Vagina (tissue), 2 donors: ENCODE measurements around the gene CAMK1G. TPM values are rescaled to one million over a fixed set of nuclear protein-coding genes. Genes with fewer than 3 reads are reported as not detected.
A peak's percentile ranks its signal among the peaks of the same experiment; 100 is the strongest.

ENCODE experiments used
- DNase-seq, 2 donors: peaks; one replicate each; pipeline ENCODE4 v3.0.0-alpha.2; 2017; ENCODE audit errors: extremely low spot score in 2 of 2
- H3K27ac ChIP-seq: fragments of 200-600 bp; sonication (generic); one replicate; pipeline ENCODE4 v1.5.1; 2019
- H3K27me3 ChIP-seq: fragments of 200-600 bp; sonication (generic); one replicate; pipeline ENCODE4 v1.5.1; 2019
- H3K36me3 ChIP-seq, 2 donors: fragments of 200-600 bp; sonication (generic); one replicate each; pipeline ENCODE4 v1.5.1; 2017 to 2019
- H3K4me1 ChIP-seq: fragments of 200-600 bp; sonication (generic); one replicate; pipeline ENCODE4 v1.5.1; 2019
- H3K4me3 ChIP-seq, 2 donors: fragments of 200-600 bp; sonication (generic); 1 replicate in 1 of 2; 2 replicates in 1 of 2; pipeline ENCODE4 v1.5.1; 2016 to 2019
- H3K9me3 ChIP-seq: fragments of 200-600 bp; sonication (generic); one replicate; pipeline ENCODE4 v1.5.1; 2019
- POLR2A ChIP-seq, 2 donors: fragments of 450-650 bp; IDR thresholded peaks; one replicate each; pipeline ENCODE4 v1.6.1; 2017; ENCODE audit warnings: antibody characterized with exemption in 2 of 2, mild to moderate bottlenecking in 2 of 2, moderate library complexity in 2 of 2
- POLR2AphosphoS5 ChIP-seq, 2 donors: sonication (generic); formaldehyde crosslinking; IDR thresholded peaks; one replicate each; pipeline ENCODE4 v1.9.0; 2017; ENCODE audit warnings: antibody characterized with exemption in 2 of 2, mild to moderate bottlenecking in 2 of 2, low read depth in 1 of 2; ENCODE audit not compliant: insufficient read depth in 1 of 2
- intact Hi-C: fragments of 100-400 bp; cut with DNase I; formaldehyde crosslinking; loops from one replicate; pipeline ENCODE4 v1.15.1; 2023
- total RNA-seq: library from RNA; depleted of rRNA; stranded (reverse); fragments of >200 nt; gene quantifications from one replicate; pipeline ENCODE4 v1.2.3, GENCODE V29; 2016
- TF ChIP-seq, protein P1 (sequence below), 3 experiments: fragments of 450-650 bp in 2 of 3; fragments of 200-600 bp in 1 of 3; sonication (generic) in 1 of 3; IDR thresholded peaks; one replicate each; pipeline ENCODE4 v1.5.1; 2017 to 2019; ENCODE audit warnings: antibody characterized with exemption in 3 of 3, mild to moderate bottlenecking in 2 of 3, moderate library complexity in 2 of 3

The CAMK1G gene
- total RNA-seq, 1 donor from 2014 or later, result not detected

GRCh38 chr1:209600541-209600940 is 17.0 kb downstream of the CAMK1G start:
- no peak for TF ChIP-seq POLR2AphosphoS5 (IDR thresholded peaks at IDR 0.05; ENCODE audit: insufficient read depth in 1 of 2, low read depth in 1 of 2)
- H3K9me3 ChIP-seq, result no peaks in the 10 kb centered on the region

GRCh38 chr1:209601809-209602657 is 18.5 kb downstream of the CAMK1G start:
- Histone ChIP-seq H3K4me3 (no peak overlapping the region), H3K4me1 (no peaks in the 10 kb centered on the region), H3K9me3 (no peaks in the 10 kb centered on the region), H3K36me3 (no peaks in the 10 kb centered on the region), H3K27ac (no peak overlapping the region), H3K27me3 (no peaks in the 10 kb centered on the region)
- no peak for DNase-seq
- TF ChIP-seq, protein P1, sequence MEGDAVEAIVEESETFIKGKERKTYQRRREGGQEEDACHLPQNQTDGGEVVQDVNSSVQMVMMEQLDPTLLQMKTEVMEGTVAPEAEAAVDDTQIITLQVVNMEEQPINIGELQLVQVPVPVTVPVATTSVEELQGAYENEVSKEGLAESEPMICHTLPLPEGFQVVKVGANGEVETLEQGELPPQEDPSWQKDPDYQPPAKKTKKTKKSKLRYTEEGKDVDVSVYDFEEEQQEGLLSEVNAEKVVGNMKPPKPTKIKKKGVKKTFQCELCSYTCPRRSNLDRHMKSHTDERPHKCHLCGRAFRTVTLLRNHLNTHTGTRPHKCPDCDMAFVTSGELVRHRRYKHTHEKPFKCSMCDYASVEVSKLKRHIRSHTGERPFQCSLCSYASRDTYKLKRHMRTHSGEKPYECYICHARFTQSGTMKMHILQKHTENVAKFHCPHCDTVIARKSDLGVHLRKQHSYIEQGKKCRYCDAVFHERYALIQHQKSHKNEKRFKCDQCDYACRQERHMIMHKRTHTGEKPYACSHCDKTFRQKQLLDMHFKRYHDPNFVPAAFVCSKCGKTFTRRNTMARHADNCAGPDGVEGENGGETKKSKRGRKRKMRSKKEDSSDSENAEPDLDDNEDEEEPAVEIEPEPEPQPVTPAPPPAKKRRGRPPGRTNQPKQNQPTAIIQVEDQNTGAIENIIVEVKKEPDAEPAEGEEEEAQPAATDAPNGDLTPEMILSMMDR (IDR thresholded peaks at IDR 0.05), result peak in 2 of 3 experiments; percentile 26 to 38
- no peak for TF ChIP-seq POLR2AphosphoS5 (IDR thresholded peaks at IDR 0.05; ENCODE audit: insufficient read depth in 1 of 2, low read depth in 1 of 2)
- no peak for TF ChIP-seq POLR2A (IDR thresholded peaks at IDR 0.05)
- intact Hi-C loops, result no loop called here

More at GRCh38 chr1:209600541-209600940, 17.0 kb downstream of the CAMK1G start:
- Histone ChIP-seq H3K4me1 (no peaks in the 10 kb centered on the region), H3K4me3 (no peak overlapping the region), H3K36me3 (no peaks in the 10 kb centered on the region), H3K27ac (no peak overlapping the region), H3K27me3 (no peaks in the 10 kb centered on the region)
- no peak for DNase-seq
- intact Hi-C loops, result no loop called here

DNA sequence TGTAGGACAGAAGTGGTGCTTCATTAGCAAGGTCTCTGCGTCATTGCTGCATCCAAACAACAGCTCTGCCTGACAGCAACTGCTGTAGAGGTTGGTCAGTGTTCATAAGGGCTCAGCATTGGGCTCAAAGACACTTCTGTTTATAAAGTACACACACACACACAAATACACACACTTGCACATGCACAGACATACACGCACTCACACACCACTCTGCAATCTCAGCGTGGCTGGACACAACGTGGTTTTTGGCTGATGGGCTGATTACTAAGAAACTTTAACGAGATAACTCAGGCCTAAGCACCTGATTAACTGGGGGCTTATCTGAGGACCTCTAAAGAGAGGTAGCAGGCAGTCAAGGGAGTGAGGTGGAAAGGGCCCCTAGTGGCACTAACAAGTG is 20.4 kb downstream of the CAMK1G start:
- no peaks in the 10 kb centered on the region for H3K9me3 ChIP-seq

GRCh38 chr1:209607102-209607794 is 23.7 kb downstream of the CAMK1G start:
- H3K4me1 ChIP-seq, result no peaks in the 10 kb centered on the region
- no peaks in the 10 kb centered on the region for H3K27me3 ChIP-seq
- H3K4me3 ChIP-seq, result no peak overlapping the region
- DNase-seq, result no peak
- no peak overlapping the region for H3K27ac ChIP-seq
- no peaks in the 10 kb centered on the region for H3K36me3 ChIP-seq
- TF ChIP-seq POLR2A (IDR thresholded peaks at IDR 0.05) (no peak), POLR2AphosphoS5 (IDR thresholded peaks at IDR 0.05; ENCODE audit: insufficient read depth in 1 of 2, low read depth in 1 of 2) (no peak)
- TF ChIP-seq, protein P1 (IDR thresholded peaks at IDR 0.05), result no peak
- H3K9me3 ChIP-seq, result no peaks in the 10 kb centered on the region
- intact Hi-C loops, result no loop called here

More for the DNA sequence above, 20.4 kb downstream of the CAMK1G start:
- Histone ChIP-seq H3K4me1 (no peaks in the 10 kb centered on the region), H3K27me3 (no peaks in the 10 kb centered on the region), H3K36me3 (no peaks in the 10 kb centered on the region), H3K27ac (no peak overlapping the region), H3K4me3 (no peak overlapping the region)
- DNase-seq, result no peak
- no peak for TF ChIP-seq POLR2AphosphoS5 (IDR thresholded peaks at IDR 0.05; ENCODE audit: insufficient read depth in 1 of 2, low read depth in 1 of 2)
- no peak for TF ChIP-seq POLR2A (IDR thresholded peaks at IDR 0.05)
- TF ChIP-seq, protein P1 (IDR thresholded peaks at IDR 0.05), result no peak
- intact Hi-C loops, result no loop called here

DNA sequence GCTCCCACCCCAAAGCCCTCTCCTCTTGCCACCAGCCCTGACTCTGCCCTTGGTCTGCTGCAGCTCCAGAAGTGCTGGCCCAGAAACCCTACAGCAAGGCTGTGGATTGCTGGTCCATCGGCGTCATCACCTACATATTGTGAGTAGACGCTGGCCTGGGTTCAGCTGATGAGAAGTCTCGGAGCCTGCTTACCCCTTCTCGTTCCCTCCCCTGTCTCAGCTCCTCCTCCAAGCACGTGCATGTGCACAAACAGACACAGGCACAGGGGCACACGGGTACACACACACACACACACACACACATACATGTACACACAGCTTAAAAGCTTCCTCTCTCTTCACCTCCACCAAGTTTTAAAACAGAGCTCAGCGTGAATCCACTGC is 24.3 kb downstream of the CAMK1G start:
- Histone ChIP-seq H3K4me3 (no peak overlapping the region), H3K36me3 (no peaks in the 10 kb centered on the region), H3K27ac (no peak overlapping the region), H3K9me3 (no peaks in the 10 kb centered on the region), H3K4me1 (no peaks in the 10 kb centered on the region), H3K27me3 (no peaks in the 10 kb centered on the region)
- intact Hi-C loops, result no loop called here
- TF ChIP-seq, protein P1 (IDR thresholded peaks at IDR 0.05), result no peak
- no peak for TF ChIP-seq POLR2A (IDR thresholded peaks at IDR 0.05)
- no peak for TF ChIP-seq POLR2AphosphoS5 (IDR thresholded peaks at IDR 0.05; ENCODE audit: insufficient read depth in 1 of 2, low read depth in 1 of 2)
- no peak for DNase-seq
